ENCODE measurements around the gene PNMA6F. TPM values are rescaled to one million over a fixed set of nuclear protein-coding genes. Genes with fewer than 3 reads are reported as not detected.

The PNMA6F gene
- total RNA-seq, 1 donor from 2014 or later = not detected

DNA sequence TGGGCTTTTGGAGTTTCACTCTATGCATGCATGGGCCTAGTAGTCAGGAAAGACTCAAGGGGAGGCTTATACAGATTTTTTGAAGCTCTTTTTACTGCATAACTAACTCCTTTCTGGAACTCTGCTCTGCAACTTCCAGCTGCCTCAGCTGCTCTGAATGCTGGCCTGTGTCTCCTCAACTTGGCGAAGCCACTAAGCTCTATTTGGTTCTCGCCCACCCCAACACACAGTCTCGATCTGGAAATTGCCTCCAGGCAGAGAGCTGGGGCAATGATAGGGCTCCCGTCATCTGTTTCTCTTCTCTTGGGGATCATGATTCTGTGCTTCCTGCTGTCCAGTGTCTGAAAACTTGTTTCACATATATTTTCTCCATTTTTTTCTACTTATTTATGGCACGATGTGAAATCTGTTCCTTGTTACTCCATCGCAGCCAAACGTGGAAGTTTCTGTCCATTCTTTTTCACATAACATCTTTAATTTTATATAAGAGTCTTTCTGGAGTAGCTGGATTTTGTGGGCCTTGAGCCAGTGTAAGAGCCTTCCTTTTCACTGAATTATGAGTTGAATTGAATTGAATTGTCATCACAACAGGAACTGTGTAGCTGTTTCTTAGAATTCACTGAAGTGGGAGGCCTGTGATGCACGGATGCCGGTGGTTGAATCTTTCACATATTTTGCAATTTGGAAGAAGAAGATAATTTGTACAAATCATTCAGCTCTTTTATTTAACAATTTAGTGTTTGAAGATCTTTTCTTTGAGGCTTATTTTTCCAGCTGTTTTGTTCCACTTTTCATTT, 21.4 kb upstream of the PNMA6F start:
- Mint-ChIP-seq H3K4me3 (ENCODE audit: unreplicated experiment) (no peak overlapping the region), H3K9me3 (ENCODE audit: low read depth) (peaks cover 24% of the 10 kb centered on the region), H3K27ac (ENCODE audit: unreplicated experiment) (no peak overlapping the region), H3K4me1 (ENCODE audit: low read depth) (peaks cover 10% of the 10 kb centered on the region), H3K36me3 (ENCODE audit: low read depth) (peaks cover 21% of the 10 kb centered on the region), H3K27me3 (ENCODE audit: low read depth) (no peaks in the 10 kb centered on the region)
- TF ChIP-seq, protein P1, sequence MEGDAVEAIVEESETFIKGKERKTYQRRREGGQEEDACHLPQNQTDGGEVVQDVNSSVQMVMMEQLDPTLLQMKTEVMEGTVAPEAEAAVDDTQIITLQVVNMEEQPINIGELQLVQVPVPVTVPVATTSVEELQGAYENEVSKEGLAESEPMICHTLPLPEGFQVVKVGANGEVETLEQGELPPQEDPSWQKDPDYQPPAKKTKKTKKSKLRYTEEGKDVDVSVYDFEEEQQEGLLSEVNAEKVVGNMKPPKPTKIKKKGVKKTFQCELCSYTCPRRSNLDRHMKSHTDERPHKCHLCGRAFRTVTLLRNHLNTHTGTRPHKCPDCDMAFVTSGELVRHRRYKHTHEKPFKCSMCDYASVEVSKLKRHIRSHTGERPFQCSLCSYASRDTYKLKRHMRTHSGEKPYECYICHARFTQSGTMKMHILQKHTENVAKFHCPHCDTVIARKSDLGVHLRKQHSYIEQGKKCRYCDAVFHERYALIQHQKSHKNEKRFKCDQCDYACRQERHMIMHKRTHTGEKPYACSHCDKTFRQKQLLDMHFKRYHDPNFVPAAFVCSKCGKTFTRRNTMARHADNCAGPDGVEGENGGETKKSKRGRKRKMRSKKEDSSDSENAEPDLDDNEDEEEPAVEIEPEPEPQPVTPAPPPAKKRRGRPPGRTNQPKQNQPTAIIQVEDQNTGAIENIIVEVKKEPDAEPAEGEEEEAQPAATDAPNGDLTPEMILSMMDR (IDR thresholded peaks at IDR 0.05) = no peak
- DNase-seq (ENCODE audit: low spot score) = no peak

DNA sequence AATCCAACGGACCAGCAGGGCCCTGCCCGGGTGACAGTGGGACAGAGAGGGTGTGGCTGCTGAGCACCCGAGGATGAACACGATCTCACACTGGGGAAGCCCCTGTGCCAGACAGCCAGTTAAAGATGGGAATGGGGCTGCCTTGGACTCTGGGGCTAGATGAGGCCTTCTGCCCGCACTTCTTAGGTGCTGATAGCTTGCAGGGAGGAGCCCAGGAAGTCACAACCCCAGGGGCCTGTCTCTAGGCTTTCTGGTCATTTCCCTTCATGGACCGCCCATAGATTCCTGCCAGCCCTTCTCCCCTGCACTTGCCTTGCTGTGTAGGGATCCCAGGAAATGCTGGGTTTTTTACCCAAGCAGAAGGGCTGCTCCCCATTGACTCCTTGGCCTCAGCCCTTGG, 18.5 kb upstream of the PNMA6F start:
- no peak for DNase-seq (ENCODE audit: low spot score)
- H3K4me1 Mint-ChIP-seq (ENCODE audit: low read depth) = peaks cover 20% of the 10 kb centered on the region
- H3K27me3 Mint-ChIP-seq (ENCODE audit: low read depth) = no peaks in the 10 kb centered on the region
- H3K9me3 Mint-ChIP-seq (ENCODE audit: low read depth) = peaks cover 21% of the 10 kb centered on the region
- peaks cover 17% of the 10 kb centered on the region for H3K36me3 Mint-ChIP-seq (ENCODE audit: low read depth)
- TF ChIP-seq, protein P1 (IDR thresholded peaks at IDR 0.05) = no peak
- no peak overlapping the region for H3K27ac Mint-ChIP-seq (ENCODE audit: unreplicated experiment)
- H3K4me3 Mint-ChIP-seq (ENCODE audit: unreplicated experiment) = no peak overlapping the region

DNA sequence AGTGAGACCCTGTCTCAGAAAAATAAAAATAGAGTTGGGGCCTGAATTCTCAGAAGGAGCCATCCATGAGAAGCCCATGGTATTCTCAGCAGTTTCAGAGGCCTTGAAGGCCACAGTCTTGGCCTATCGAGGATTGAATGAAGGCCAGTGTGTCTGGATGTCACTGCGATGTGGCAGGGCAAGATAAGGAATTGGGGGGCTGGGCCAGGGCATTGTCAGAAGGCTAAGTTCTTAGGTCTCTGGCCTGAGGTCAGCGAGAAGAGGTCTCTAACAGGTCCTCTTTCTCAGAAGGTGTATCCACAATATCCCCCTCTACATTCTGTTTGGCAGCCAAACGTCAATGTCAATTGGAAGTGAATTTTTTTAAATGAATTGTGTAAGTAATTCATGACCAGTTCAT, 18.1 kb upstream of the PNMA6F start:
- H3K4me1 Mint-ChIP-seq (ENCODE audit: low read depth) = peaks cover 22% of the 10 kb centered on the region
- no peaks in the 10 kb centered on the region for H3K27me3 Mint-ChIP-seq (ENCODE audit: low read depth)
- H3K36me3 Mint-ChIP-seq (ENCODE audit: low read depth) = peaks cover 15% of the 10 kb centered on the region
- no peak overlapping the region for H3K27ac Mint-ChIP-seq (ENCODE audit: unreplicated experiment)
- TF ChIP-seq, protein P1 (IDR thresholded peaks at IDR 0.05) = no peak
- no peak for DNase-seq (ENCODE audit: low spot score)
- peaks cover 21% of the 10 kb centered on the region for H3K9me3 Mint-ChIP-seq (ENCODE audit: low read depth)
- H3K4me3 Mint-ChIP-seq (ENCODE audit: unreplicated experiment) = no peak overlapping the region

DNA sequence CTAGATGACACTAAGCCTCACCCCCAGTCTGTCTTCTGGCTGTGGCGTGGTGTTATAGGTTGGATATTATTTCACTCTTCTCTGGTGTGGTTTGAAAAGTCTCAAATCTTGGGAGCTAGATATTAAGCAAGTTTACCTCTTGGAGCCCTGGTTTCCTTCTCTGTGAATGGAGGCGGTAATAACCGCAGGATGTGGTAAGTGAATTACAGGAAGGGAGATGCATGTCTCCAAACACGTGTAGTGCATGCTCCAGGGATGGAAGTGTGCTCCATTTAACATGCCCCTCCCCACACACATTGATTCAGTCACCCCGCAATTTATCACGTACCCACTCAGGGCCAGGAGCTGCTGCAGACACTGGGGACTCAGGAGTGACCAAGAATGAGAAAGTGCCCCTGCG, 17.3 kb upstream of the PNMA6F start:
- Mint-ChIP-seq H3K9me3 (ENCODE audit: low read depth) (peaks cover 18% of the 10 kb centered on the region), H3K4me1 (ENCODE audit: low read depth) (peaks cover 22% of the 10 kb centered on the region), H3K4me3 (ENCODE audit: unreplicated experiment) (no peak overlapping the region), H3K36me3 (ENCODE audit: low read depth) (peaks cover 12% of the 10 kb centered on the region), H3K27ac (ENCODE audit: unreplicated experiment) (no peak overlapping the region), H3K27me3 (ENCODE audit: low read depth) (no peaks in the 10 kb centered on the region)
- DNase-seq (ENCODE audit: low spot score) = no peak
- TF ChIP-seq, protein P1 (IDR thresholded peaks at IDR 0.05) = no peak

DNA sequence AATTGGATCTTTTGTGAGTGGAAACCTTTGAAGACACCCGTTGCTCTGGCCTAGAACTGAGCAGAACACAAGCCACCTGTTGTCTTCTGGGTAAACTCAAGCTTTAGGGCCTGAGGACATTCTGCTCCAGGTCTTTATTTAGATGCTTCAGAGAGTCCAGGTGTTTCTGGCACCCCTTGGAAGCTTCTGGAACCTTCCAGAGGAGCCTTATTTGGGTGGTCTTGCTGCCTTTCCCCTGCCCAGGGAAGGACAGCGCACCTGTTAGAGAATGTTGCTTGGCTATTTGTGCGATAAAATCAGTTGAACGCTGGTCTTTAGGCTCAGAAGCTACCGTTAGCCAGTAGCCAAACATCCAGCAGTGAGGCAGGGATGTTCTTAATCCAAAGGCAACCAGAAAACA, 15.4 kb upstream of the PNMA6F start:
- peaks cover 21% of the 10 kb centered on the region for H3K4me1 Mint-ChIP-seq (ENCODE audit: low read depth)
- TF ChIP-seq, protein P1 (IDR thresholded peaks at IDR 0.05) = no peak
- H3K4me3 Mint-ChIP-seq (ENCODE audit: unreplicated experiment) = no peak overlapping the region
- H3K27ac Mint-ChIP-seq (ENCODE audit: unreplicated experiment) = no peak overlapping the region
- no peaks in the 10 kb centered on the region for H3K27me3 Mint-ChIP-seq (ENCODE audit: low read depth)
- DNase-seq (ENCODE audit: low spot score) = no peak
- peaks cover 18% of the 10 kb centered on the region for H3K9me3 Mint-ChIP-seq (ENCODE audit: low read depth)
- H3K36me3 Mint-ChIP-seq (ENCODE audit: low read depth) = peaks cover 8% of the 10 kb centered on the region
